K562 (cell line): Measurements from ENCODE around the gene POLN. TPM values are rescaled to one million over a fixed set of nuclear protein-coding genes. Genes with fewer than 3 reads are reported as not detected.
A peak's percentile ranks its signal among the peaks of the same experiment; 100 is the strongest.

ENCODE experiments used
- BRF2 ChIP-seq: IDR thresholded peaks from 3 replicates; pipeline ENCODE4 v1.6.1; 2011; ENCODE audit warnings: borderline replicate concordance, mild to moderate bottlenecking; ENCODE audit not compliant: insufficient read length, insufficient read depth
- CXXC5 ChIP-seq: fragments of 250-450 bp; sonication (Bioruptor Pico); IDR thresholded peaks from 2 replicates; pipeline ENCODE4 v1.8.0; 2022; ENCODE audit warnings: inconsistent platforms, mild to moderate bottlenecking, moderate library complexity
- E2F6 ChIP-seq, 2 experiments: IDR thresholded peaks; 2 replicates each; pipeline ENCODE4 v1.6.1; 2011; ENCODE audit warnings: borderline replicate concordance in 1 of 2, control low read depth in 1 of 2, low read depth in 1 of 2, low read length in 1 of 2, mild to moderate bottlenecking in 1 of 2, mixed read lengths in 1 of 2, moderate library complexity in 1 of 2; ENCODE audit not compliant: insufficient read depth in 1 of 2, insufficient read length in 1 of 2, poor library complexity in 1 of 2, severe bottlenecking in 1 of 2; ENCODE audit errors: extremely low read depth in 1 of 2
- EP300 ChIP-seq: IDR thresholded peaks from 2 replicates; pipeline ENCODE4 v1.6.1; 2012; ENCODE audit warnings: low read length, improper control_type of control experiment
- ETV1 ChIP-seq: fragments of 450-650 bp; conservative IDR thresholded peaks from 2 replicates; pipeline ENCODE4 v1.6.1; 2016; ENCODE audit warnings: missing genetic modification characterization, control low read depth, low read depth, missing compliant biosample characterization
- KLF16 ChIP-seq: IDR thresholded peaks from 2 replicates; pipeline ENCODE4 v1.6.1; 2016; ENCODE audit warnings: antibody characterized with exemption
- KLF6 ChIP-seq: fragments of 250-450 bp; sonication (Bioruptor Pico); IDR thresholded peaks from 2 replicates; pipeline ENCODE4 v1.4.0; 2020; ENCODE audit warnings: mild to moderate bottlenecking, moderate library complexity, borderline replicate concordance
- L3MBTL2 ChIP-seq: fragments of 450-650 bp; IDR thresholded peaks from 2 replicates; pipeline ENCODE4 v1.6.1; 2016; ENCODE audit warnings: mild to moderate bottlenecking, moderate library complexity
- LARP7 ChIP-seq: fragments of 450-650 bp; IDR thresholded peaks from 2 replicates; pipeline ENCODE4 v1.6.1; 2016
- MYC ChIP-seq, 2 experiments: fragments of 250-450 bp in 1 of 2; sonication (Bioruptor Pico) in 1 of 2; IDR thresholded peaks; 2 replicates each; pipeline versions ENCODE4 v1.5.1 to v1.6.1; 2012 to 2021; ENCODE audit warnings: low read depth in 2 of 2, borderline replicate concordance in 1 of 2, improper control_type of control experiment in 1 of 2, low read length in 1 of 2, mild to moderate bottlenecking in 1 of 2, moderate library complexity in 1 of 2
- NFE2L1 ChIP-seq: fragments of 450-650 bp; IDR thresholded peaks from 2 replicates; pipeline ENCODE4 v1.6.1; 2016; ENCODE audit warnings: missing genetic modification characterization, low read depth, mild to moderate bottlenecking, missing compliant biosample characterization, moderate library complexity, borderline replicate concordance
- PRMT5 ChIP-seq: sonication (generic); formaldehyde crosslinking; IDR thresholded peaks from 2 replicates; pipeline ENCODE4 v1.5.0; 2020; ENCODE audit warnings: missing genetic modification reagents
- SIN3A ChIP-seq, 2 experiments: fragments of 150-350 bp in 1 of 2; IDR thresholded peaks; 2 replicates each; pipeline ENCODE4 v1.6.1; 2011 to 2016; ENCODE audit warnings: borderline replicate concordance in 2 of 2, low read depth in 2 of 2, low read length in 2 of 2, mild to moderate bottlenecking in 2 of 2, moderate library complexity in 2 of 2; ENCODE audit not compliant: control insufficient read depth in 1 of 2
- SMARCA4 ChIP-seq: fragments of 450-650 bp; IDR thresholded peaks from 2 replicates; pipeline ENCODE4 v1.6.1; 2016
- SMARCC2 ChIP-seq: fragments of 450-650 bp; IDR thresholded peaks from 2 replicates; pipeline ENCODE4 v1.6.1; 2017; ENCODE audit warnings: antibody characterized with exemption, moderate library complexity, mild to moderate bottlenecking, low read depth
- USF1 ChIP-seq: sonication (generic); formaldehyde crosslinking; IDR thresholded peaks from 2 replicates; pipeline ENCODE4 v1.9.0; 2022; ENCODE audit warnings: mild to moderate bottlenecking, missing genetic modification reagents
- ZNF165 ChIP-seq: fragments of 250-450 bp; sonication (Bioruptor Pico); IDR thresholded peaks from 2 replicates; pipeline ENCODE4 v1.4.0; 2020; ENCODE audit warnings: borderline replicate concordance
- ZNF398 ChIP-seq: fragments of 250-450 bp; sonication (Bioruptor Pico); IDR thresholded peaks from 2 replicates; pipeline ENCODE4 v1.8.0; 2021; ENCODE audit warnings: moderate library complexity, mild to moderate bottlenecking, inconsistent platforms
- ZNF668 ChIP-seq: fragments of 250-450 bp; sonication (Bioruptor Pico); IDR thresholded peaks from 2 replicates; pipeline ENCODE4 v1.8.0; 2022; ENCODE audit warnings: mild to moderate bottlenecking, inconsistent platforms
- polyA plus RNA-seq, 8 experiments: library from polyadenylated mRNA; depleted of rRNA in 4 of 8; stranded (reverse) in 5 of 8; unstranded in 3 of 8; fragments of >200 nt; fragmentation: Nextera tagmentation in 2 of 8; fragmentation: Illumina TruSeq in 1 of 8; extraction: Ambion mirVana in 2 of 8; extraction: Trizol in 1 of 8; gene quantifications; 2 replicates each; pipeline versions ENCODE4 v1.2.1 to v1.2.3, GENCODE V29; 2011 to 2014; ENCODE audit warnings: inconsistent platforms in 1 of 8, missing spikeins in 1 of 8
- total RNA-seq, 7 experiments: library from RNA; depleted of rRNA in 6 of 7; stranded (reverse); fragments of >200 nt in 6 of 7; fragmentation: Illumina TruSeq in 2 of 7; extraction: Trizol in 2 of 7; gene quantifications; 2 replicates each; pipeline versions ENCODE4 v1.2.1 to v1.2.3, GENCODE V29; 2011 to 2021; ENCODE audit warnings: low replicate concordance in 1 of 7

POLN gene
- total and polyA plus RNA-seq, 9 of the 15 experiments (the other 6 are each of a cell fraction or from before 2014, with no cell fraction given), result 0.08 to 0.91 (median 0.32) TPM

- TF ChIP-seq L3MBTL2, result peak; percentile 31; the same call in 1 of the 2 replicates
- TF ChIP-seq BRF2, result no peak
- TF ChIP-seq KLF16, result no peak
- no peak for TF ChIP-seq NFE2L1 (tag)
- peak; percentile 43 to 67 for TF ChIP-seq E2F6 (IDR thresholded peaks at IDR 0.05; ENCODE audit: borderline replicate concordance in 1 of 2, extremely low read depth in 1 of 2, insufficient read depth in 1 of 2, insufficient read length in 1 of 2, low read depth in 1 of 2, low read length in 1 of 2, poor library complexity in 1 of 2, severe bottlenecking in 1 of 2)
- peak; percentile 76 for TF ChIP-seq CXXC5 (CRISPR knock-in tag)
- TF ChIP-seq MYC (IDR thresholded peaks at IDR 0.05; ENCODE audit: low read depth, low read length), result peak; percentile 82
- peak; percentile 55; the same call in 1 of the 2 replicates for TF ChIP-seq MYC (CRISPR knock-in tag; IDR thresholded peaks at IDR 0.05; ENCODE audit: borderline replicate concordance, low read depth)
- no peak for TF ChIP-seq SMARCA4
- no peak for TF ChIP-seq EP300
- no peak for TF ChIP-seq ZNF668 (CRISPR knock-in tag)
- no peak for TF ChIP-seq ZNF165 (CRISPR knock-in tag)
- TF ChIP-seq SIN3A (IDR thresholded peaks at IDR 0.05; ENCODE audit: borderline replicate concordance in 2 of 2, control insufficient read depth in 1 of 2, low read depth in 2 of 2, low read length in 2 of 2), result peak; percentile 21 to 56; a peak in 2 of 4 replicates
- 0 out of 2 replicates have a peak, but pooled peaks have one; percentile 9 for TF ChIP-seq ETV1 (tag)
- no peak for TF ChIP-seq ZNF398 (CRISPR knock-in tag)
- TF ChIP-seq SMARCC2, result 0 out of 2 replicates have a peak, but pooled peaks have one; percentile 22
- TF ChIP-seq LARP7, result no peak
- no peak for TF ChIP-seq USF1 (CRISPR knock-in tag)
- no peak for TF ChIP-seq PRMT5 (CRISPR knock-in tag)
- TF ChIP-seq KLF6 (CRISPR knock-in tag), result no peak
Measured at GRCh38 chr4:2241410-2242353, at the start of gene POLN, which contains the start of gene HAUS3 (continued).
